OCI-LY7 (cell line): Measurements from ENCODE around the gene ANKRD9. TPM values are rescaled to one million over a fixed set of nuclear protein-coding genes. Genes with fewer than 3 reads are reported as not detected.

Source experiments
- BruUV-seq: library from RNA; stranded (reverse); fragments of 400-500 nt; replicated peaks from 2 replicates; lab custom pipeline; 2021; lab: Mats Ljungman, UMichigan
- CTCF ChIA-PET: fragments of 300-600 bp; sonication (Branson Sonifier 250); formaldehyde crosslinking; loops from one replicate; lab custom pipeline; 2022; ENCODE audit warnings: antibody characterized with exemption; ENCODE audit not compliant: unreplicated experiment; lab: Charles Lee
- POLR2A ChIA-PET: fragments of 300-600 bp; sonication (Branson Sonifier 250); formaldehyde crosslinking; loops from one replicate; lab custom pipeline; 2022; ENCODE audit warnings: antibody characterized with exemption; lab: Charles Lee
- DNase-seq: peaks from one replicate; pipeline ENCODE4 v3.0.0-alpha.2; 2015; ENCODE audit warnings: low spot score
- H2AFZ ChIP-seq: fragments of 200-600 bp; sonication (generic), shearing (Covaris generic); 2 replicates; pipeline ENCODE4 v1.6.1; 2014; ENCODE audit warnings: mild to moderate bottlenecking, antibody characterized with exemption, low read length, moderate library complexity
- H3K27ac ChIP-seq: fragments of 200-600 bp; sonication (generic); 2 replicates; pipeline ENCODE4 v1.5.1; 2014; ENCODE audit warnings: mixed run types, low read depth, mild to moderate bottlenecking, moderate library complexity, low read length, inconsistent platforms; ENCODE audit not compliant: poor library complexity, severe bottlenecking
- H3K36me3 ChIP-seq: fragments of 200-600 bp; sonication (generic); 2 replicates; pipeline ENCODE4 v1.6.1; 2014; ENCODE audit warnings: mild to moderate bottlenecking, antibody characterized with exemption, low read length, moderate library complexity, mixed read lengths; ENCODE audit not compliant: insufficient read depth
- H3K4me1 ChIP-seq: fragments of 200-600 bp; sonication (generic); 2 replicates; pipeline ENCODE4 v1.5.1; 2014; ENCODE audit warnings: mild to moderate bottlenecking, low read length; ENCODE audit not compliant: insufficient read depth, poor library complexity, severe bottlenecking
- H3K4me2 ChIP-seq: fragments of 200-600 bp; sonication (generic); 2 replicates; pipeline ENCODE4 v1.6.1; 2014; ENCODE audit warnings: mild to moderate bottlenecking, low read length
- H3K4me3 ChIP-seq: fragments of 200-600 bp; sonication (generic); 2 replicates; pipeline ENCODE4 v1.5.1; 2014; ENCODE audit warnings: mild to moderate bottlenecking, low read depth, low read length; ENCODE audit not compliant: poor library complexity, severe bottlenecking
- H3K79me2 ChIP-seq: fragments of 200-600 bp; sonication (generic); 2 replicates; pipeline ENCODE4 v1.6.1; 2016; ENCODE audit warnings: low read depth, mild to moderate bottlenecking, low read length, moderate library complexity, mixed read lengths; ENCODE audit not compliant: insufficient read depth
- H3K9me2 ChIP-seq: fragments of 200-600 bp; sonication (generic); 2 replicates; pipeline ENCODE4 v1.6.1; 2016; ENCODE audit warnings: mild to moderate bottlenecking, low read length, mixed read lengths; ENCODE audit not compliant: insufficient read depth
- H3K9me3 ChIP-seq: fragments of 200-600 bp; sonication (generic); 2 replicates; pipeline ENCODE4 v1.6.1; 2014; ENCODE audit warnings: mild to moderate bottlenecking, mixed run types, low read length, mixed read lengths
- H4K20me1 ChIP-seq: fragments of 200-600 bp; sonication (generic); 2 replicates; pipeline ENCODE4 v1.6.1; 2014; ENCODE audit warnings: mild to moderate bottlenecking, antibody characterized with exemption, low read length, moderate library complexity, mixed read lengths; ENCODE audit not compliant: insufficient read depth
- CTCF ChIP-seq: fragments of 200-600 bp; sonication (generic); conservative IDR thresholded peaks from 2 replicates; pipeline ENCODE4 v1.5.1; 2014; ENCODE audit warnings: mild to moderate bottlenecking, antibody characterized with exemption, low read length, moderate library complexity, mixed read lengths
- EZH2phosphoT487 ChIP-seq: fragments of 200-600 bp; sonication (generic); IDR thresholded peaks from 2 replicates; pipeline ENCODE4 v1.6.1; 2018; ENCODE audit warnings: low read depth, borderline replicate concordance, mild to moderate bottlenecking, mixed run types, antibody characterized with exemption, low read length, moderate library complexity, mixed read lengths
- intact Hi-C: fragments of 100-400 bp; cut with micrococcal nuclease; formaldehyde crosslinking; loops from one replicate; pipeline ENCODE4 v1.10.0; 2022; ENCODE audit not compliant: unreplicated experiment
- total RNA-seq, 2 experiments: library from RNA; depleted of rRNA in 1 of 2; stranded (reverse); fragments of >200 nt in 1 of 2; shearing (Covaris generic) in 1 of 2; gene quantifications; 2 replicates each; pipeline ENCODE4 v1.2.3, GENCODE V29; 2014 to 2022

Gene ANKRD9
- total RNA-seq, 2 experiments from 2014 or later, result 1.2 to 1.9 TPM

DNA sequence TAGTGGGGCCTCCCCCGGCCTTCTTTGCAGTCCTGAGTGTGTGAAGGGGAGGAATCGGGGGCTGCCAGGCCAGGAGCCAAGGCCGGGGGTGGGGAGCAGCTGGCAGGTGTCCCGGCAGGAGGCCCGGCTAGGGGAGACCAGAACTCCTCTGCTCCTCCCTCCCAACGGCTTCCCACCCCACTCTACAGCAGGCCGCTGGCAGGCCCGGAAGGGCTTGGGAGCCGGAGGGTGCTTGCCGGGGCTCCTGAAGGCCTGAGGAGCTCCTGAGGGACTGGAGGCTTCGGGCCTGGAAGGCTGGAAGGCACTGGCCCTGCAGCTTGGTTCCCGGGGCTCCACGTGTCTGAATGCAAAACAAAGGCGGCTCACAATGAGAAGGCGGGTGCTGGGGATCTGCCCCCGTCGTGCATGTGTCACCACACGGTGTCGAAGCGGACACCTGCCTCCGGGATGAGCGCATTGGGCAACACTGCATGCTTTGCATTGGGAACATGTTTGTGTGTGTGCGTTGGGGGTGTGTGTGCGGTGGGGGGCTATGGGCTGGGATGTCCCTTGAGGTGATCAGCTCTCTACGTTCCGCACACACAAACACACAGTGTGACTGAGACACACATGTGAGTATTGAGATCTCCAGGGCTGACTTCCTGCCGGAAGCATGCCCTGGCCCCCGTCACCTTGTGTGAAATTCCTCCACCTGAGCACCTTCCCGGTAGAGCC lies 30.9 kb upstream of the ANKRD9 start:
- H3K36me3 ChIP-seq, result no peaks in the 10 kb centered on the region
- DNase-seq, result no peak
- ChIA-PET CTCF (interaction anchor here (0.6 to 0.7 kb wide), 2 partner anchors 39 to 79 kb away, joined by 3 to 4 read pairs; no protein-coding TSS in a partner anchor), POLR2A (interaction anchor here (1.3 kb wide), 1 partner anchor 11 kb away, joined by 4 read pairs; no protein-coding TSS in a partner anchor)
- no TSS peak for BruUV-seq
- H3K9me3 ChIP-seq, result no peaks in the 10 kb centered on the region
- no peak overlapping the region for H3K4me2 ChIP-seq
- peaks cover 13% of the 10 kb centered on the region for H3K4me1 ChIP-seq
- no peak overlapping the region for H3K27ac ChIP-seq
- no peak overlapping the region for H3K4me3 ChIP-seq
- H2AFZ ChIP-seq, result no peak overlapping the region
- H4K20me1 ChIP-seq, result no peaks in the 10 kb centered on the region
- intact Hi-C loops, result no loop called here
- TF ChIP-seq CTCF, result no peak
- no peaks in the 10 kb centered on the region for H3K79me2 ChIP-seq
- no peaks in the 10 kb centered on the region for H3K9me2 ChIP-seq

DNA sequence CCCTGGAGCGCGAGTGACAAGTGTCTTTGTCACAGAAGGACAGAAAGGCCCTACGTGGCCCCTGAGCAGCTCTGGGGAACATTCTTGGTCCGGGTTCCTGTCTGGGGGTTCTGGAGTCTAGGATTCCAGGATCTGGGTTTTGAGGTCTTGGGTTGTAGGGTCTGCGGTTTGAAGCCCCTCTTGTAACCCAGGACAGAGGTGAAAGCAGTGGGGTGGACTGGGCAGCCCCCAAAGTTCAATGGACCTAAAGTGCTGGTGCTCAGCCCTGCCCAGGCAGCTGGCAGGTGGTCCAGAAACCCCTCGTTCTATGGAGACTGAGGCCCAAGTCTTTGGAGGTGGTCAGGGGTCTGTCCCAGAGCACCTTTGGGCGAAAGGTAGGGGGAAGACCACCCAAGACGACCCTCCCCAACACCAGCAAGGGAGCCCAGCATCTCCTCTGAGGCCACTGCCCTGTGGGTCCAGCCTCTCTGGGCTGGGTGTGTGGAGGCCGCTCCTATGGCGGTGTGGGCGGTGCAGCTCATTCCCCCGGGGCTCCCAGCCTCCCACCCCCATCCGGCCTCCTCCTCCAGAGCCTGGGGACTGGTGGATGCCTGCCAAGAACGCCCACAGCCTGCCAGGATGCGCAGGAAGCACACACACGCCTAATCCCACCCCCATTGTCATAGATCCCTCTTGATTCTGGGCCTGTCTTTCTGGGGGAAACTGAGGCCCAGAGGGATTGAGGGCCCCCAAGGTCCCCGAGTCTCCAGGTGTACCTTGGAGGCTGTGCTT lies 30.2 kb upstream of the ANKRD9 start:
- Histone ChIP-seq H3K4me3 (no peak overlapping the region), H3K4me1 (peaks cover 13% of the 10 kb centered on the region), H3K9me2 (no peaks in the 10 kb centered on the region), H2AFZ (no peak overlapping the region), H3K79me2 (no peaks in the 10 kb centered on the region), H3K9me3 (no peaks in the 10 kb centered on the region), H3K4me2 (no peak overlapping the region), H3K27ac (no peak overlapping the region), H4K20me1 (no peaks in the 10 kb centered on the region), H3K36me3 (no peaks in the 10 kb centered on the region)
- TF ChIP-seq CTCF, result no peak
- no peak for TF ChIP-seq EZH2phosphoT487
- BruUV-seq, result no TSS peak
- intact Hi-C loops, result no loop called here
- CTCF ChIA-PET, result interaction anchor here (0.6 kb wide), 1 partner anchor 40 kb away, joined by 4 read pairs; no protein-coding TSS in a partner anchor
- POLR2A ChIA-PET, result interaction anchor here (1.3 kb wide), 1 partner anchor 10 kb away, joined by 4 read pairs; no protein-coding TSS in a partner anchor
- DNase-seq, result no peak
